Thoracic aorta (tissue), 2 donors: ENCODE measurements around the gene GPLD1. TPM values are rescaled to one million over a fixed set of nuclear protein-coding genes. Genes with fewer than 3 reads are reported as not detected.

Experiments used
- ATAC-seq: fragments of 150-250 bp; one replicate; pipeline ENCODE4 v1.8.0; 2017; ENCODE audit warnings: low read depth; ENCODE audit not compliant: insufficient number of reproducible peaks, low FRiP score
- DNase-seq: peaks from one replicate; pipeline ENCODE4 v3.0.0-alpha.2; 2020; ENCODE audit warnings: low spot score
- H3K27ac ChIP-seq, 2 donors: fragments of 200-600 bp; sonication (generic); 1 replicate in 1 of 2; 2 replicates in 1 of 2; pipeline ENCODE4 v1.5.1; 2016; ENCODE audit warnings: mild to moderate bottlenecking in 2 of 2, moderate library complexity in 2 of 2
- H3K27me3 ChIP-seq: fragments of 200-600 bp; sonication (generic); replicated peaks from 2 replicates; pipeline ENCODE4 v1.6.0; 2016; ENCODE audit warnings: mild to moderate bottlenecking; ENCODE audit not compliant: insufficient read depth
- H3K36me3 ChIP-seq: fragments of 200-600 bp; sonication (generic); one replicate; pipeline ENCODE4 v1.5.1; 2016
- H3K4me1 ChIP-seq, 2 donors: fragments of 200-600 bp; sonication (generic); 1 replicate in 1 of 2; 2 replicates in 1 of 2; pipeline versions ENCODE4 v1.5.1 to v1.6.0; 2016; ENCODE audit warnings: low read depth in 2 of 2, mild to moderate bottlenecking in 1 of 2; ENCODE audit not compliant: control insufficient read depth in 1 of 2
- H3K4me3 ChIP-seq: fragments of 200-600 bp; sonication (generic); 2 replicates; pipeline ENCODE4 v1.5.1; 2016; ENCODE audit warnings: mild to moderate bottlenecking
- H3K9me3 ChIP-seq: fragments of 200-600 bp; sonication (generic); 2 replicates; pipeline ENCODE4 v1.5.1; 2016
- CTCF ChIP-seq: fragments of 200-600 bp; sonication (generic); IDR thresholded peaks from one replicate; pipeline ENCODE4 v1.5.1; 2019; ENCODE audit warnings: antibody characterized with exemption
- total RNA-seq, 2 donors: library from RNA; depleted of rRNA; stranded (reverse); fragments of >200 nt; gene quantifications; one replicate each; pipeline versions ENCODE4 v1.1.0 to v1.2.3, GENCODE V29; 2016

The GPLD1 gene
- total RNA-seq, 2 donors from 2014 or later, result 22.3 to 30.3 TPM

DNA sequence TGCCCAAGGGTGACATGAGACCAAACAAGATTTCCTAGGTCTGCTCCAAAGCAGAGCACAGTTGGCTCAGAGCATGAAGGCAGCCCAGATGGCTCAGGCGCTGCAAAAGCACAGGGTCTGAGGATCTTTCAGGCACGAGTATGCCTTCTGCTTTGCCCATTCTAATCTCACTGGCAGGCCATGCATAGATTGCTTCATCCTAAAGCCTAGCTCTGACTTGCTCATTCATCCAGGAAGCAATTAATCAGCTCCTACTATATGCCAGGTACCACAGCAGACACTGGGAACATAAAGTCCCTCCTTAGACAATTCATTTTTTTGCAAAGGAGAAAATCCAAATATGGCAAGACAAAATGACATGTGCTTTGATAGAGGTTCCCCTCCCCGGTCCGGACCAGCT is 31.2 kb downstream of the GPLD1 start:
- Histone ChIP-seq H3K4me3 (no peak overlapping the region), H3K36me3 (peaks cover 3% of the 10 kb centered on the region), H3K27me3 (no peaks in the 10 kb centered on the region), H3K4me1 (no peaks in the 10 kb centered on the region), H3K27ac (no peak overlapping the region), H3K9me3 (no peaks in the 10 kb centered on the region)
- ATAC-seq, result no peak
- DNase-seq, result no peak
- TF ChIP-seq CTCF, result no peak

GRCh38 chr6:24455061-24455460 is 34.3 kb downstream of the GPLD1 start:
- Histone ChIP-seq H3K4me1 (no peaks in the 10 kb centered on the region), H3K36me3 (no peaks in the 10 kb centered on the region), H3K27me3 (no peaks in the 10 kb centered on the region), H3K4me3 (no peak overlapping the region), H3K9me3 (no peaks in the 10 kb centered on the region), H3K27ac (no peak overlapping the region)
- no peak for ATAC-seq
- no peak for DNase-seq
- no peak for TF ChIP-seq CTCF

DNA sequence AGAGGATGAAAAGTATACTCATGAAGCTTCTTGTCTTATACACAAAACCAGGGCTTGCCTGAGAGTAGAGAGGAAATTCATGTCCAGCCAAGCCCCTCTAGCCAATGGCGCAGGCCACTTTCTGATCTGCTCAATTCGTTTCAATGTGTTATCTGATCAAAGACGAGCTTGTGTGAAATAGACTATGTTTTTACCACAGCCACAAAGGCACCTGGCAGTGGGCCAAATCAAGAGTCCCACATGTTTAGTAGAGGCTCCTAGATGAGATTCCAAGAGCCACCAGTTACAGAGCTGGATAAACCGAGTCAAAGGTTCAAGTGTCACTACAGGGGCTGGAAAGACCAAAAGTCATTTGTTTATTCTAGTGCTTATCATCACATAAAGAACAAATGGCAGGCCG is 34.9 kb downstream of the GPLD1 start:
- Histone ChIP-seq H3K9me3 (no peaks in the 10 kb centered on the region), H3K4me3 (no peak overlapping the region), H3K27ac (no peak overlapping the region), H3K36me3 (no peaks in the 10 kb centered on the region), H3K27me3 (no peaks in the 10 kb centered on the region), H3K4me1 (no peaks in the 10 kb centered on the region)
- no peak for DNase-seq
- TF ChIP-seq CTCF, result no peak
- ATAC-seq, result no peak

GRCh38 chr6:24453921-24454320 is 35.5 kb downstream of the GPLD1 start:
- no peaks in the 10 kb centered on the region for H3K27me3 ChIP-seq
- no peak overlapping the region for H3K4me3 ChIP-seq
- no peaks in the 10 kb centered on the region for H3K4me1 ChIP-seq
- H3K9me3 ChIP-seq, result no peaks in the 10 kb centered on the region
- TF ChIP-seq CTCF, result no peak
- no peak for DNase-seq
- no peak overlapping the region for H3K27ac ChIP-seq
- H3K36me3 ChIP-seq, result no peaks in the 10 kb centered on the region
- no peak for ATAC-seq

- Histone ChIP-seq H3K27me3 (no peaks in the 10 kb centered on the region), H3K4me3 (no peak overlapping the region), H3K4me1 (no peaks in the 10 kb centered on the region), H3K27ac (no peak overlapping the region), H3K9me3 (no peaks in the 10 kb centered on the region), H3K36me3 (peaks cover 6% of the 10 kb centered on the region)
- TF ChIP-seq CTCF, result no peak
- ATAC-seq (no peak), DNase-seq (no peak)
These were observed 37.6 kb downstream of the GPLD1 start for GRCh38 chr6:24451581-24452388.
